Activated gamma-delta T cell (primary cell): ENCODE results near the gene WLS.
"Not testable (repeated sequence)": the region's sequence is repeated elsewhere in the genome, so short reads cannot be mapped to it uniquely, and the experiment has no call there.

Source experiments
- DNase-seq: peaks from one replicate; lab custom pipeline; 2025; lab: John Stamatoyannopoulos, UW

The WLS gene

DNA sequence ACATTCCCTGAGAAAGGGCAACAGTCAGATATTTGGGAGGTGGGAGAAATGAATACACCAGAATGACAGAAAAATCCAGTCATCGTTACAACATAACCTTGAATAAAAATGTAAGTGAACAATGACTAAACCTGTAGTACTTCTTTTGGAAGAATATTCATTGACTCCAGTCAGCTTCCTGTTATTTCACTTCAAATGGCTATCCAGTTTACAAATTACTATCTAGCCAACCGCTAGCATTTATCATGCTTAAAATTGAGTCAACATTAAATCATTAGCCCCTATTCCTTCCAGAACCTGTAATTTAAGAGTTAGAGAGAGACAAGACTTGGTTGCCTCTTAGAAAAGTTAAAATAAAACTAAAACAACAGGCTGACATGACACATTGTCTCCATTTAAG is 33.6 kb downstream of the WLS start:
- no peak for DNase-seq

GRCh38 chr1:68197891-68198290 is 34.4 kb downstream of the WLS start:
- DNase-seq: no peak

DNA sequence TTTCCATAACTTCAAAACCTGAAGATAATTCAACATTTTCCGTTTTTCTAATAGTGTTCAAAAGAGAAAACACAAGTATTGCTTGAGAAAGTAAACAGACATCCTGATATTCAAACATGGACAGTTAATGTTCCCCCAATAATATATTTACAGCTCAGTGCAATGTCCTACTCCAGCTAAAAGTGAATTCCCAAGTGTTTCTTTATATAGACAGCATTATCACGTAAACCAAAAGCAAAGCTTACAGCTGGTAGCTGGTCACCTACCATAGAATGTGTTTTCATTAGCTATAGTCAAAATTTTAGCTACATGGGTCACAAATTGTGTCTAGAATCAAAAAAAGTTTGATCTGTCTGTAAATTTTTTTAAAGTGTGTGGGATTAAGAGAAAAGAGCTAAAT is 34.9 kb downstream of the WLS start:
- DNase-seq: no peak

GRCh38 chr1:68196676-68197075 is 35.6 kb downstream of the WLS start:
- no peak for DNase-seq

DNA sequence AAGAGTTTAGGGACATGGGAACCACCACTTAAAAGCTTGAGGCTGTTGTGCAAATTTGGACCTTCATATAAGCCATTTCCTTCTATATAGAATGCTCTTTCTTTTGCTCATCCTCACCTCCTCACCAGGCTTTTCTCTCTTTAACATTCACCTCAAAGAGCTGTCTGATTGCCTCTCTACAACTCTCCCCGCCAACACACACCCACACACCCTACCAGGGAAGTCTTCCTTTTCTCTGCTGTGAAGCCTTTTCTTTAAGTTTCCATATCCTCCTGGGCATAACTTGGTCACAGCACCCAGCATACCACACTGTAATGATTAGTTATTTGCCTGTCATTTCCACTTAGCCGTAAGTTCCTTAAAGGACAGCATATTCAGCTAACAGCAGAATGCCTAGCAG is 40.6 kb downstream of the WLS start:
- no peak for DNase-seq

DNA sequence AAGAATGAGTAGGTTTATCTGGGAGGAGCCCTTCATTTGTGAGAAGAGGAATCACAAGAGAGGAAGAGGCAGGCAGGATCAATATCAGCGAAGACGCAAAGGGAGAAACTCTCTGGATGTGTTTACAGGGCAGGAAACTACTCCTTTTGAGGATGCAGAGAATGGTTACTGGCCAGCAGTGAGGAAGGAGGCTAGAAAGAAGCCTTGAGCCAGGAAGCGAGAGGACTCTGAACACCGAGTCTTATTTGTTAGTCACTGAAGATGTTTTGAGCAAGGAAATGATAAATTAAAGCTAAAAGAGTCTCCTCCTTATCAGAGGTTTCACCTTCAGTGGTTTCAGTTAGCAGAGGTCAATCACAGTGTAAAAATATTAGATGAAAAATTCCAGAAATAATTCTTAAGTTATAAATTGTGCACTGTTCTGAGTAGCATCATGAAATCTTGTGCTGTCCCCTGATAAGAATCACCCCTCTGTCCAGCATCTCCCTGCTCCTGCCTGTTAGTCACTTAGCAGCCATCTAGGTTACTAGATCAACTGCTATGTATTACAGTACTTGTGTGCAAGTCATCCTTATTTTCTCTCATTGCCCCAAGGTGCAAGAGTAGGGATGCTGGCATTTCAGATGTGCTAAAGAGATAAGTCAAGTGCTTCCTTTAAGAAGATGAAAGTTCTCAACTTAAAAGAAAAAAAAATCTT is 43.5 kb downstream of the WLS start:
- DNase-seq: no peak

DNA sequence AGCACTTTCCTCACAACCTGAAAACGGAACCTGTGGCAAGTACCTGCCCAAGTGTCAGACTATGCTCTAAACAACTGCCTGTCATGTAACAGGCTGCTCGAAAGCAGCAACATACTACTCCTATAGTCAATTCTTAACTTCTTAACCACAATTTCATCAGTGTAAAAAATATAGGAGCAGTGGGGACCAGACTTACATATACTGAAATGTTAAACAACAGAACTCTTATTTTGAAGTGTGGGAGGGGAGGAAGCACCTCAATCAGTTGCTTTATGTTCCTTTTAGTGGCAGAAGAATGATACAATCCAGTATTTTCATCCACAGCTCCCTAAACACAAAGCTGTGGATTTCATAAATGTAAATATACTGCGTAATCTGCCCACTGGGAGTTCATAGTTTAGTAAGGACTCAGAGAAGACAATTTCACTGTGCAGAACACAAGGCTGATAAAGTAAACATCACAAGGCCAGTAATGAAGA is 44.2 kb downstream of the WLS start:
- DNase-seq: no peak

GRCh38 chr1:68185743-68186142 is 46.6 kb downstream of the WLS start:
- DNase-seq: no peak

DNA sequence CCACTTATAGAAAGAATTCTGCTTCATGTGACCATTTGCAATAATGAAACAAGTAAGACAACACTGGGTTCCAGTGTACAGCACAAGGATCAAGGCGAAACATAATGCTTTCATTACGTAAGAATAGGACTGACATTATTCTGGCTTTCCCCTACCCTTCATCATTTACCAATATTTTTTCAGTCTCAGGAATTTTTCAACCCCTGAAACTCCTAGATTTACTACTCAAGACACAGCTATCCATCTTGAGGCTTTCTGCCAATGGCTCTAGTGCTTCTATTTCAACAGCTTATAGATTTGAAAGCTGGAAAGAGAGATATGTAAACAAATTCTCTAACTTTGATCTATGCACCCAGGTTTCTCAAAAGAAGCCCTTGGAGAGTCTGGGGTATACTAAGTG is 48.4 kb downstream of the WLS start:
- no peak for DNase-seq

GRCh38 chr1:68181165-68181556 is 51.2 kb downstream of the WLS start:
- no peak for DNase-seq

- DNase-seq: no peak
These were observed 51.7 kb downstream of the WLS start for GRCh38 chr1:68180441-68181164.

DNA sequence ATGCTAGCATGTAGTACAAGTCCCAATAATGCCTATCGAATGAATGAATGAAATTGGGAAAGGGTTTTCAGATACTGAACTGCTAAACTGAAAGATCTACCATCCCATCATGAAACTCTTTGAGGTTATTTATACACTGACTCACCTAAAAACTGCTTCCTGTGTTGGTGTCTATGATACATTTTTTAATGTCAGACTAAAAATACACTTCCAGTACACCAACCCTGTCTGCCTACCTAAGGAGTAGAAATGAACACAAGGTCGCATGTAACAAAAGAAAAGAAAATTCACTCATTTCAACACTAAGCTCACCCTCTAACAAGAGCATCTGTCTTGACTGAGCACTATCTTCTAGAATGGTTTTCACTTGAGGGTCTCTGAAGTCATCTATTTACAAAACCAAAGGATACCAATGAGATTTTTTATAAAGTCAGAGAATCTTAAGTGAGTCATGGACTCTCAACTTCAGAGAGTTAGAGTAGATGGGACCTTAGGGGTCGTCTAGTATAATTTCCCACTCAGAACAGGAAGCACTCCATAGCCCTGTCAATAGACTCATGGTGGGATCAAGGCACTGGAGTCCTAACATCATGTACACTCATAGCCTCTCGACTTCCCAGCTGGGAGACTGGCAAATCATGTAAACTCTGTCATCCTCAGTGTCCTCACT is 53.4 kb downstream of the WLS start:
- DNase-seq: no peak

GRCh38 chr1:68175621-68176398 is 56.5 kb downstream of the WLS start:
- DNase-seq: no peak

GRCh38 chr1:68174738-68175113 is 57.6 kb downstream of the WLS start:
- no peak for DNase-seq

DNA sequence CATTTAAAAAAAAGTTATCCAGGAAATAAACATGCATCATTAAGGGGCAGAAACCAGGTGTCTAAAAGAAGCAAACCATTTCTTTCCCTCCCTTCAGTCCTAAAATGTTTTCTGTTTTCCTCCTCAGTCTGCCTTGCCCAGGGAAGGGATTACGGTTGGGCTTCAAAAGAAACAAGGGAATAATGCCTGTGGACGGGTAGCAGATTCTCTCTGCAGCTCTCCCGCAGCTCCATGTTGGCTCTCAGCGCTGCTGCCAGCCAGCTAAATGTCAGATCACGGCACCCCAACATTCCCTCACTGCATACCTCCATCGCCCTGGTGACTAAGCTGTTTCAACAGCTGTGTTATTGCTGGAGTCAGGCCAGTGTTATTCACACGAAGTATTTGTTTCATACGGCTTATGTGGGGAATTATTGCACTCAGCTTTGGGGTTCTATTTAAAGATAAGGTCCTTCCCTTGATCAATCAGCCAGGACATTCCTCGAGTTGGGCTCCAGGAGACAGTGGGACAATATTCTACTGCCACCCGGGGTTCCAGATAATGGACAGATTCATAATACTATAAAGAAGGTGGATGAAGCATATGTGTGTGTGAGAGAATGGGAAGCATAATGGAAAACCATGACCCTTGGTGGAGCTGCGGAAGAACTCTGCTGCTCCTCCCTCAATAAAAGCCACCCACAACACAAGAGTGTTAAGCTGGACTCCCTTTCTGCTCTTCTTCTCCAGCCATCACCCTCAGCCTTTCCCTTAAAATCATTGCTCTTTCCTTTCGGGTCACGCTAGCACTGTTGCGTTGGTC is 58.2 kb downstream of the WLS start:
- DNase-seq: no peak

- DNase-seq: no peak
These were observed 58.9 kb downstream of the WLS start for GRCh38 chr1:68173283-68173935.

GRCh38 chr1:68171795-68172194 is 60.5 kb downstream of the WLS start:
- not testable (repeated sequence) for DNase-seq

DNA sequence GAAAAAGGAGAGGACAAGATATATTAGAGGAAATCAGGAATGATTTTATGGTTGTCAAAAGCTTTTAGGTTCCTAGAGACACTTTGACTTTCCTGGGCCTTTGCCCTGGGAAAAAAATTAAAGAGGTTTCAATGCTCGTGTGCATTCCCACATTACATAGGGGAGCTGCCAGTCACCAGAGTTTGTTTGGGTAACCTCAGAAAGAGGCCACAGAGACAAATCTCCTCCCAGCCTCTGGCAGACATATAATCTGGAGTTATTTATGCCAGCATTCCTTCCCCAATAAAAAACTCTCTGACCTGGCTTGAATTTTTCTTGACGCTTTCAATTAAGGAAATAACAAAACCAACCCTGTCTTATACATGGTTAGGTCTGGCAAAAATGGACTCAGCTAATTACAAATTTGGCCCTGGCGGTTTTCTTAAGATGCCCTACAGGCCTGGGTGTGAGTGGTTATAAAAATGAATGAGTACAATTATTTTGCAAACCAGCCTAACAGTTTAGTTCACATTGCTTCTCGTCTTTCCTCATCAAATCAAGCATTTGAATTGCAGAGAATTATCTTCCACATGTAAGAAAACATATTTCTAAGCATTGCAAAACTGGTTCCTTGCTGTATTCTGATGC is 63.7 kb downstream of the WLS start:
- DNase-seq: no peak

GRCh38 chr1:68167211-68167610 is 65.1 kb downstream of the WLS start:
- DNase-seq: no peak

- no peak for DNase-seq
These were observed 66.0 kb downstream of the WLS start for GRCh38 chr1:68166348-68166747.
